CD4-positive, alpha-beta T cell (primary cell): ENCODE data around the gene ZKSCAN3. TPM values are rescaled to one million over a fixed set of nuclear protein-coding genes. Genes with fewer than 3 reads are reported as not detected.

Experiments used
- ATAC-seq: fragments of 200-7000 bp; cut with Tn5 transposase; one replicate; pipeline ENCODE4 v1.10.0; 2022; ENCODE audit warnings: mild to moderate bottlenecking; ENCODE audit not compliant: poor library complexity
- CTCF ChIA-PET: fragments of 350-600 bp; sonication (Branson Sonifier 250); formaldehyde crosslinking; loops from one replicate; lab custom pipeline; 2021; ENCODE audit warnings: antibody characterized with exemption, inconsistent platforms; lab: Charles Lee
- POLR2A ChIA-PET: fragments of 350-600 bp; sonication (Branson Sonifier 250); formaldehyde crosslinking; loops from one replicate; lab custom pipeline; 2021; ENCODE audit warnings: antibody characterized with exemption, inconsistent platforms; lab: Charles Lee
- DNase-seq, 14 experiments: peaks; one replicate each; pipeline ENCODE4 v3.0.0-alpha.2; 2013 to 2020; ENCODE audit warnings: mixed read lengths in 2 of 14
- H3K27ac ChIP-seq, 2 donors: one replicate each; pipeline versions ENCODE4 v1.5.1 to v1.7.0; 2013; ENCODE audit warnings: low read length in 2 of 2, low read depth in 1 of 2, mild to moderate bottlenecking in 1 of 2
- H3K27me3 ChIP-seq, 2 experiments: 1 replicate in 1 of 2; 2 replicates in 1 of 2; pipeline versions ENCODE4 v1.6.1 to v1.7.0; 2013; ENCODE audit warnings: low read length in 2 of 2, control low read depth in 1 of 2, mild to moderate bottlenecking in 1 of 2, moderate library complexity in 1 of 2; ENCODE audit not compliant: insufficient read depth in 2 of 2, control insufficient read depth in 1 of 2
- H3K36me3 ChIP-seq: one replicate; pipeline ENCODE4 v1.6.1; 2013; ENCODE audit warnings: low read length, control low read depth; ENCODE audit not compliant: insufficient read depth
- H3K4me1 ChIP-seq: one replicate; pipeline ENCODE4 v1.6.1; 2013; ENCODE audit warnings: low read length, control low read depth; ENCODE audit not compliant: insufficient read depth
- H3K4me3 ChIP-seq: one replicate; pipeline ENCODE4 v1.5.1; 2013; ENCODE audit warnings: mild to moderate bottlenecking, low read length, moderate library complexity
- H3K9me3 ChIP-seq, 2 experiments: 1 replicate in 1 of 2; 2 replicates in 1 of 2; pipeline versions ENCODE4 v1.6.1 to v1.7.0; 2013; ENCODE audit warnings: low read length in 2 of 2, mild to moderate bottlenecking in 2 of 2, control low read depth in 1 of 2, moderate library complexity in 1 of 2; ENCODE audit not compliant: control insufficient read depth in 1 of 2, insufficient read depth in 1 of 2
- H3K27ac Mint-ChIP-seq: one replicate; pipeline ENCODE4 v1.8.0; 2020; ENCODE audit warnings: mixed read lengths
- H3K27me3 Mint-ChIP-seq: one replicate; pipeline ENCODE4 v1.8.0; 2021; ENCODE audit warnings: mixed read lengths
- H3K36me3 Mint-ChIP-seq: one replicate; pipeline ENCODE4 v1.8.0; 2021; ENCODE audit warnings: low read depth, mixed read lengths
- H3K4me1 Mint-ChIP-seq: one replicate; pipeline ENCODE4 v1.8.0; 2021; ENCODE audit warnings: low read depth, mixed read lengths
- H3K4me3 Mint-ChIP-seq: one replicate; pipeline ENCODE4 v1.8.0; 2020; ENCODE audit warnings: mild to moderate bottlenecking, mixed read lengths
- H3K9me3 Mint-ChIP-seq: one replicate; pipeline ENCODE4 v1.8.0; 2020; ENCODE audit warnings: mixed read lengths
- intact Hi-C, 2 experiments: fragments of 100-400 bp; cut with DNase I in 1 of 2; cut with micrococcal nuclease in 1 of 2; formaldehyde crosslinking; loops; one replicate each; pipeline versions ENCODE4 v1.15.1 to v1.9.0; 2023 to 2025; cut with DNase I, micrococcal nuclease
- total RNA-seq, 174 experiments: library from RNA in 2 of 174; stranded (reverse) in 2 of 174; gene quantifications; one replicate each; pipeline ENCODE4 v1.2.3 and lab custom pipeline; 2021 to 2026
- TF ChIP-seq, protein P1 (sequence below): fragments of 200-600 bp; IDR thresholded peaks from one replicate; pipeline ENCODE4 v1.8.0; 2022; ENCODE audit warnings: antibody characterized with exemption, mild to moderate bottlenecking

ZKSCAN3 gene
- total RNA-seq, 2 experiments from 2014 or later: 0.88 to 0.89 TPM

DNA sequence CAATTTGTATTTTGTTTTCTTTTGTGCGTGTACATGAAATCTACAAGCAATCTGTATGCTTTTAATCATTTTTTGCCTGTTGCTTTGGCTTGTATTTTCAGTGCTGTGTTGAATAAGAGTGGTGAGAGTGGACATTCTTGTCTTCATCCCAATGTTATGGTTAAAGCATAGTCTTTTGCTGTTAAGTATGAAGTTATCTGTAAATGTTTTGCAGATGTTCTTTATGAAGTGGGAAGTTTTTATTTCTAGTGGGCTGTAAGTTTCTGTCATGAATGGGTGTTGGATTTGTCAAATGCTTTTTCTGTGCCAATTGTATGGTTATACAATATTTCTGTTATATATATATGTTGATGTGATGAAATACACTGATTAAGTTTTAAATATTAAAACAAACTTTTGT is 24.2 kb downstream of the ZKSCAN3 start:
- H3K9me3 Mint-ChIP-seq: peaks cover 4% of the 10 kb centered on the region
- ATAC-seq: no peak
- Histone ChIP-seq H3K9me3 (no peaks in the 10 kb centered on the region), H3K27me3 (no peaks in the 10 kb centered on the region), H3K4me3 (no peak overlapping the region), H3K27ac (no peak overlapping the region), H3K4me1 (no peaks in the 10 kb centered on the region), H3K36me3 (no peaks in the 10 kb centered on the region)
- TF ChIP-seq, protein P1, sequence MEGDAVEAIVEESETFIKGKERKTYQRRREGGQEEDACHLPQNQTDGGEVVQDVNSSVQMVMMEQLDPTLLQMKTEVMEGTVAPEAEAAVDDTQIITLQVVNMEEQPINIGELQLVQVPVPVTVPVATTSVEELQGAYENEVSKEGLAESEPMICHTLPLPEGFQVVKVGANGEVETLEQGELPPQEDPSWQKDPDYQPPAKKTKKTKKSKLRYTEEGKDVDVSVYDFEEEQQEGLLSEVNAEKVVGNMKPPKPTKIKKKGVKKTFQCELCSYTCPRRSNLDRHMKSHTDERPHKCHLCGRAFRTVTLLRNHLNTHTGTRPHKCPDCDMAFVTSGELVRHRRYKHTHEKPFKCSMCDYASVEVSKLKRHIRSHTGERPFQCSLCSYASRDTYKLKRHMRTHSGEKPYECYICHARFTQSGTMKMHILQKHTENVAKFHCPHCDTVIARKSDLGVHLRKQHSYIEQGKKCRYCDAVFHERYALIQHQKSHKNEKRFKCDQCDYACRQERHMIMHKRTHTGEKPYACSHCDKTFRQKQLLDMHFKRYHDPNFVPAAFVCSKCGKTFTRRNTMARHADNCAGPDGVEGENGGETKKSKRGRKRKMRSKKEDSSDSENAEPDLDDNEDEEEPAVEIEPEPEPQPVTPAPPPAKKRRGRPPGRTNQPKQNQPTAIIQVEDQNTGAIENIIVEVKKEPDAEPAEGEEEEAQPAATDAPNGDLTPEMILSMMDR: no peak
- no peak overlapping the region for H3K4me3 Mint-ChIP-seq
- H3K27me3 Mint-ChIP-seq: no peaks in the 10 kb centered on the region
- H3K27ac Mint-ChIP-seq: no peak overlapping the region
- peaks cover 16% of the 10 kb centered on the region for H3K36me3 Mint-ChIP-seq
- intact Hi-C loops: no loop called here
- no peaks in the 10 kb centered on the region for H3K4me1 Mint-ChIP-seq
- CTCF ChIA-PET: no interaction called here
- POLR2A ChIA-PET: no interaction called here
- DNase-seq: no peak

DNA sequence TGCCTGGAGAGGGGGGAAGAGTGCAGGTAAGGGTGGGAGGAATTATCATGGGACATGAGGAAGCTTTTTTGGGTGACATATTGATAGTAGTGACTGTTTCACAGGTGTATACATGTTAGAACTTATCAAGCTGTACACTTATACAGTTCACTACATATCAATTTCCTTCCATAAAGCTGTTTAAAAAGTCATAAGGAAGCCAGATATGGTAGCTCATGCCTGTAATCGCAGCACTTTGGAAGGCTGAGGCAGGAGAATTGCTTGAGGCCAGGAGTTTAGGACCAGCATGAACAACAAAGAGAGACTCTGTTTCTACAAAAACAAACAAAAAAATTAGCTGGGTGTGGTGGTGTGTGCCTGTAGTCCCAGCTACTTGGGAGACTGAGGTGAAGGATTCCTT is 28.1 kb downstream of the ZKSCAN3 start:
- H3K9me3 ChIP-seq: peaks cover 0 to 5% of the 10 kb centered on the region in 2 experiments
- no peak overlapping the region for H3K27ac Mint-ChIP-seq
- ChIA-PET POLR2A (no interaction called here), CTCF (no interaction called here)
- no peak overlapping the region for H3K27ac ChIP-seq
- no peak overlapping the region for H3K4me3 Mint-ChIP-seq
- H3K36me3 Mint-ChIP-seq: peaks cover 50% of the 10 kb centered on the region
- no peaks in the 10 kb centered on the region for H3K4me1 ChIP-seq
- no peak for DNase-seq
- H3K27me3 ChIP-seq: no peaks in the 10 kb centered on the region
- H3K4me3 ChIP-seq: no peak overlapping the region
- peaks cover 26% of the 10 kb centered on the region for H3K36me3 ChIP-seq
- H3K27me3 Mint-ChIP-seq: no peaks in the 10 kb centered on the region
- peaks cover 2% of the 10 kb centered on the region for H3K4me1 Mint-ChIP-seq
- TF ChIP-seq, protein P1: no peak
- H3K9me3 Mint-ChIP-seq: peaks cover 4% of the 10 kb centered on the region
- no peak for ATAC-seq
- intact Hi-C loops: no loop called here

DNA sequence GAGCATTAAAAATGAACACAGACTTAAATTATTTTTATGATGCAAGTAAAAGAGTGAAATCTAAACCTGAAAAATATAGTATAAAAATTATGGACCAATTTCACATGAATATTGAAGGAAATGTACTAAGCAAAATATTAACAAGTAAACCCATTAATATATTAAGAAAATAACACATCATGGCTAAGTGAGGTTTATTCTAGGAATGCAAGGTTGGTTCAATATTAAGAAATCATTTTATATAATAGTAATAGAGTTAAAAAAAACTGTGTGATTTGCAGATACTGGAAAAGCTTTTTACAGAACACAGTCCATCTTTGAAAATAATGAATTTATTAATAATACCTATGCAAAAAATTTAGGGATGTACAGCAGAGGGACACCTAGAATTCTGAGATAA is 28.9 kb downstream of the ZKSCAN3 start:
- Mint-ChIP-seq H3K27ac (no peak overlapping the region), H3K36me3 (peaks cover 58% of the 10 kb centered on the region), H3K27me3 (no peaks in the 10 kb centered on the region), H3K9me3 (peaks cover 4% of the 10 kb centered on the region), H3K4me1 (peaks cover 9% of the 10 kb centered on the region), H3K4me3 (no peak overlapping the region)
- peaks cover 0 to 9% of the 10 kb centered on the region in 2 experiments for H3K9me3 ChIP-seq
- peaks cover 26% of the 10 kb centered on the region for H3K36me3 ChIP-seq
- no peak overlapping the region for H3K27ac ChIP-seq
- no peak for DNase-seq
- CTCF ChIA-PET: no interaction called here
- POLR2A ChIA-PET: no interaction called here
- H3K4me3 ChIP-seq: no peak overlapping the region
- intact Hi-C loops: no loop called here
- peaks cover 6% of the 10 kb centered on the region for H3K4me1 ChIP-seq
- TF ChIP-seq, protein P1: no peak
- no peaks in the 10 kb centered on the region for H3K27me3 ChIP-seq
- no peak for ATAC-seq
